HL-60 (cell line): ENCODE measurements around the gene GNAT1.

Source experiments
- DNase-seq, 2 experiments: peaks; one replicate each; pipeline ENCODE4 v3.0.0-alpha.2; 2010 to 2020; ENCODE audit warnings: low read depth in 1 of 2, low spot score in 1 of 2
- H3K27ac ChIP-seq: fragments of 250-450 bp; sonication (Bioruptor Pico); replicated peaks from 2 replicates; pipeline ENCODE4 v1.5.1; 2020; ENCODE audit warnings: mild to moderate bottlenecking, moderate library complexity
- H3K27me3 ChIP-seq: fragments of 250-450 bp; sonication (Bioruptor Pico); 2 replicates; pipeline ENCODE4 v1.5.1; 2021; ENCODE audit warnings: mild to moderate bottlenecking, moderate library complexity; ENCODE audit not compliant: insufficient read depth, poor library complexity, severe bottlenecking
- H3K4me3 ChIP-seq: replicated peaks from 2 replicates; pipeline ENCODE4 v1.5.1; 2011; ENCODE audit warnings: mild to moderate bottlenecking, control low read depth, low read length; ENCODE audit not compliant: insufficient read depth
- CTCF ChIP-seq: IDR thresholded peaks from one replicate; pipeline ENCODE4 v1.5.1; 2011; ENCODE audit warnings: low read length, control low read depth, inconsistent platforms; ENCODE audit not compliant: insufficient read depth
- GABPA ChIP-seq: IDR thresholded peaks from 2 replicates; pipeline ENCODE4 v1.6.1; 2012; ENCODE audit warnings: low read depth
- POLR2AphosphoS5 ChIP-seq: IDR thresholded peaks from 2 replicates; pipeline ENCODE4 v1.6.1; 2012; ENCODE audit warnings: low read depth
- REST ChIP-seq: IDR thresholded peaks from 2 replicates; pipeline ENCODE4 v1.6.1; 2012; ENCODE audit warnings: low read depth; ENCODE audit not compliant: insufficient replicate concordance
- SPI1 ChIP-seq: IDR thresholded peaks from 2 replicates; pipeline ENCODE4 v1.6.1; 2012; ENCODE audit warnings: low read depth, mild to moderate bottlenecking, borderline replicate concordance

Gene GNAT1

GRCh38 chr3:50192689-50193141 lies 1.3 kb downstream of the GNAT1 start:
- H3K4me3 ChIP-seq: no peak overlapping the region
- peaks cover 24% of the 10 kb centered on the region for H3K27me3 ChIP-seq
- peak; percentile 85 for TF ChIP-seq CTCF
- TF ChIP-seq GABPA: no peak
- no peak for TF ChIP-seq REST
- DNase-seq: peak in 1 of 2 experiments; percentile 66
- no peak overlapping the region for H3K27ac ChIP-seq

GRCh38 chr3:50193286-50193685 lies 1.9 kb downstream of the GNAT1 start:
- no peak overlapping the region for H3K27ac ChIP-seq
- H3K4me3 ChIP-seq: no peak overlapping the region
- TF ChIP-seq GABPA (no peak), SPI1 (no peak), CTCF (no peak), POLR2AphosphoS5 (no peak), REST (no peak)
- DNase-seq: no peak
- peaks cover 24% of the 10 kb centered on the region for H3K27me3 ChIP-seq

- no peak for DNase-seq
- H3K4me3 ChIP-seq: no peak overlapping the region
- peaks cover 24% of the 10 kb centered on the region for H3K27me3 ChIP-seq
- no peak overlapping the region for H3K27ac ChIP-seq
- TF ChIP-seq POLR2AphosphoS5: no peak
- no peak for TF ChIP-seq CTCF
- TF ChIP-seq GABPA: no peak
- TF ChIP-seq SPI1: no peak
- TF ChIP-seq REST: no peak
Observed at GRCh38 chr3:50193746-50194127, 2.3 kb downstream of the GNAT1 start.
